Middle frontal gyrus (tissue), 1 donor: ENCODE measurements around the gene ADCYAP1.

ENCODE experiments used
- DNase-seq: peaks from one replicate; pipeline ENCODE4 v3.0.0-alpha.2; 2015; ENCODE audit warnings: low spot score; ENCODE audit errors: extremely low spot score

The ADCYAP1 gene

DNA sequence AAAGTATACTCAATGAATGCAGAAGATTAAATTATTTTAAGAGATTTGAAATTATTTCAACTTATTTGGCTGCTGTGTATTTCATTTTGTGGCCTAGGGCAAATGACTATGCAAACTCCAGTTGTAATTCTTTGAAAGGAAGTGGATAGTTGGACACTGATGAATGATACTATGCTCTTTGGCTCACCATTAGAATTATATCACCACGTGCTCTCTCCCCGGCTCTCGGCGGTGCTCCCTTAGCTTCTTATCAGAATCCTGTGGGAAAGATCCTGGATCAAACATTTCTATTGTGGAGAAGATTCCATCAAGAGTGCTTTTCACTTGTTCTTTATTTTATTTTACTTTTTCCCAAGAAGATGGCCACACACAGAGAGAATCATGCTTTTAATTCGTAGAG lies 55.2 kb downstream of the ADCYAP1 start:
- no peak for DNase-seq
